Kidney epithelial cell (primary cell): ENCODE measurements around the gene DNMT1. TPM values are rescaled to one million over a fixed set of nuclear protein-coding genes. Genes with fewer than 3 reads are reported as not detected.

Experiments
- DNase-seq: peaks from one replicate; pipeline ENCODE4 v3.0.0-alpha.2; 2010; ENCODE audit warnings: low read depth
- H3K27me3 ChIP-seq: 2 replicates; pipeline ENCODE4 v1.6.0; 2011; ENCODE audit warnings: low read length; ENCODE audit not compliant: control insufficient read depth, insufficient read depth
- H3K36me3 ChIP-seq: 2 replicates; pipeline ENCODE4 v1.5.1; 2011; ENCODE audit warnings: low read length; ENCODE audit not compliant: control insufficient read depth, insufficient read depth
- H3K4me3 ChIP-seq: 2 replicates; pipeline ENCODE4 v1.5.1; 2011; ENCODE audit warnings: low read depth, mild to moderate bottlenecking, control low read depth, low read length
- total RNA-seq: library from RNA; depleted of rRNA; stranded (reverse); fragments of >200 nt; gene quantifications from 2 replicates; pipeline ENCODE4 v1.2.3, GENCODE V29; 2015
- TF ChIP-seq, protein P1 (sequence below): IDR thresholded peaks from 2 replicates; pipeline ENCODE4 v1.5.1; 2011; ENCODE audit warnings: mild to moderate bottlenecking, moderate library complexity, low read length, control low read depth, inconsistent platforms; ENCODE audit not compliant: insufficient read depth, poor library complexity, severe bottlenecking

DNMT1 gene
- total RNA-seq, 1 donor from 2014 or later, result 66.9 TPM

DNA sequence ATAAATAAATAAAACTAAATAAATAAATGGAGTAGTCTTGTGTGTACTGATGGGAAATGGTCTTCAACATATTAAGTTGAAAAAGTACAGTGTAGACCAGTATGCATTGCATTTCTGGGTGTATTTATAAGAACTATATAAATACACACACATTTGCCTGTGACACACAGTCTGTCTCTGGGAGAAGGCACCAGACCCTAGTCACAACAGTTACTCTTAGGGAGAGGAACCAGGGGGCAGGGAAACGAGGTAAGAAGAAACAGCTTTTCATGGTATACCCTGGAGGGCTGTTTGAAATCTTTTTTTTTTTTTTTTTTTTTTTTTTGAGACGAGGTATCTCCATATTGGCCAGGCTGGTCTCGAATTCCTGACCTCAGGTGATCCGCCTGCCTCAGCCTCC is 39.2 kb upstream of the DNMT1 start:
- TF ChIP-seq, protein P1, sequence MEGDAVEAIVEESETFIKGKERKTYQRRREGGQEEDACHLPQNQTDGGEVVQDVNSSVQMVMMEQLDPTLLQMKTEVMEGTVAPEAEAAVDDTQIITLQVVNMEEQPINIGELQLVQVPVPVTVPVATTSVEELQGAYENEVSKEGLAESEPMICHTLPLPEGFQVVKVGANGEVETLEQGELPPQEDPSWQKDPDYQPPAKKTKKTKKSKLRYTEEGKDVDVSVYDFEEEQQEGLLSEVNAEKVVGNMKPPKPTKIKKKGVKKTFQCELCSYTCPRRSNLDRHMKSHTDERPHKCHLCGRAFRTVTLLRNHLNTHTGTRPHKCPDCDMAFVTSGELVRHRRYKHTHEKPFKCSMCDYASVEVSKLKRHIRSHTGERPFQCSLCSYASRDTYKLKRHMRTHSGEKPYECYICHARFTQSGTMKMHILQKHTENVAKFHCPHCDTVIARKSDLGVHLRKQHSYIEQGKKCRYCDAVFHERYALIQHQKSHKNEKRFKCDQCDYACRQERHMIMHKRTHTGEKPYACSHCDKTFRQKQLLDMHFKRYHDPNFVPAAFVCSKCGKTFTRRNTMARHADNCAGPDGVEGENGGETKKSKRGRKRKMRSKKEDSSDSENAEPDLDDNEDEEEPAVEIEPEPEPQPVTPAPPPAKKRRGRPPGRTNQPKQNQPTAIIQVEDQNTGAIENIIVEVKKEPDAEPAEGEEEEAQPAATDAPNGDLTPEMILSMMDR, result no peak
- H3K36me3 ChIP-seq, result no peaks in the 10 kb centered on the region
- H3K27me3 ChIP-seq, result peaks cover 2% of the 10 kb centered on the region
- no peak for DNase-seq
- H3K4me3 ChIP-seq, result no peak overlapping the region

DNA sequence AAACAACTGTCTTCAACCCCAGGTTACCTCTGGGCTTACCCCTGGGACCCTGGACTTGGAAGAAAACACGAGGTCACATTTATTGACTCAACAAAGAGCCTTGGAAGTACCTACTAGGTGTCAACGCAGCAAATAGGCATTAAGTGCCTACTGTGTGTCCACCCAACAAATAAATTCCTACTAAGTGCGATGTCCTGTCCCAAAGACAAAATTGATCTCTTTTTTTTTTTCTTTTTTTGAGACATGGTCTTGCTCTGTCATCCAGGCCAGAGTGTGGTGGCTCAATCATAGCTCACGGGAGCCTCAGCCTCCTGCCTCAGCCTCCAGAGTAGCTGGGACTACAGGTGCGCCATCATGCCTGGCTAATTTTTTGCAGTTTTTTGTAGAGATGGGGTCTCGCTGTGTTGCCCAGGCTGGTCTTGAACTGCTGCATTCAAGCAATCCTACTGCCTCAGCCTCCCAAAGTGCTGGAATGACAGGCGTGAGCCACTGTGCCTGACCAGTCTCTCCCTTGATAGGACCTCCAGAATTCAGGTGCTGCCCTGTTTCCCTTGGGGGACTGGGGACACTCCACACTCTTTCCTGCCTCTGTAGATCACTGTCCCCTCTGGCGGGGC is 37.0 kb upstream of the DNMT1 start:
- no peak for DNase-seq
- Histone ChIP-seq H3K36me3 (no peaks in the 10 kb centered on the region), H3K4me3 (peak overlapping the region; percentile 74), H3K27me3 (peaks cover 2% of the 10 kb centered on the region)
- TF ChIP-seq, protein P1, result no peak

DNA sequence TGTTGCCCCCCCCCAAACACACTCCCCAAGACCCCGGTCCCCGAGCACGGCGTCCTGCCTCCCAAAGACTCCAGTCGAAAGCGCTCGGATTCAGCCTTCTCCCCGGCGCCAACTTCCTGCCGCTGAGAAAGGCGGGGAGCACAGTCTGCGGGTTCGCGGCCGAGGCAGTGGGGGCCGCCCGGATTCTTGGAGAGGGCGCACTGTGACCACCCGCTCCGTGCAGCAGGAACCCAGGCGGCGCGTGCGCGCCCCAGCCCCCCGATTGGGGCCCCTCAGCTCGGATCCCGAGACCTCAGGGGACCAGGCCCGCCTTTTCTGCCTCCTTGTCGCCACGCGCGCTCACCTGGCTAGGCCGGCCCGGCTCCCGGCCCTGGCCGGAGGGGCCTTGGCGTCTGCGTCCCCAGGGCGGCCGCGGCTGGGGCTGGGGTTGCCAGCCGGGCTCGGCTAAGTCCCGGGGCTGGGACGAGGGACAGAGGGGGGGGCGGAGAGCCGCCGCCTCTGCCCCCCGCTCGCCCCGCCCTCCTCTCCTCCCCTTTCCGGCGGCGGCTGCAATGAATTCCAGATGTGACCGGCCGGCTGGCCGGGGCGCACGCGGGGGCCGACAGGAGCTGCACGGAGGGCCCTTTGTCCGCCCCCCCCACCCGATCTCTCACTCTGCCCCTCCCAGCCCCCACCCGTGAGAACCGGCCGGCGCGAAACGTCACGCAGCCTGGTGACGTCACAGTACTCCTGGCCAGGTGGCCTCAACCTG is 36.3 kb upstream of the DNMT1 start, which contains the start of gene S1PR2:
TSS of gene S1PR2 (minus strand) at position 471 of the 751 bp plus-strand sequence. CDS start 6,426 bp downstream, outside the sequence.
- H3K4me3 ChIP-seq, result peak within 1 kb of the TSS; percentile 74
- TF ChIP-seq, protein P1, result no peak
- DNase-seq, result no peak

DNA sequence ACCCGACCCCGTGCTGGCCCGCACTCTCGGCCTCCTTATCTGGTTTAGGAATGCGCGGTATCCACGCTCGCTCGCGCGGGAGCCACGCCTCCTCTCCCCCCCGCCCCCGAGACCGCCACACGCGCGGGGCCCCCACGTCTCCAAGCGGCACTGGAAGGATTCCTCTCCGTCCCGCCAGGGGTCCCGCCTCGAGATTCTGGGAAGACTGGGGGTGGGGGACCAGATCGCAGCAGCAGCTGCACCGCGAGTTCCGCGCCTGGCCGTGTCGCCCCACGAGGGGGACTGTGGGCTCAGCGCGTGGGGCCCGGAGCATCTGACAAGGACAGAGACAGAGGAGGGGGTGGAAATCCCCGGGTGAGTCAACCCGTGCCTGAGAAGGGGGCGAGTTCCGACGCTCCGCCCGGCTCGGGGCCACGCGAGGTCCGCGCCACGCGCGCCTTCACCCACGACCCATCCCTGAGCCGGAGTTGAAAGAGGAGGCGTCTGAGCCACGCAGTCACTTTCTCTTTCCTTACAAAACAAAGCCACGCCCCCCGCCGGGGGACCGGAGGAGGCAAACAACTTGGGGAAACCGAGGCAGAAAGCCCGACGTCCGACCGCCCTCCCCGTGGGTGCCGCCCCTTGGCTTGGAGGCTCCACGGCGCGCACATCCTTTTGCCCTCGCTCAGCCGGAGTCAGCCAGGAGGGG is 35.6 kb upstream of the DNMT1 start:
- no peak for DNase-seq
- peak overlapping the region; percentile 74 for H3K4me3 ChIP-seq
- TF ChIP-seq, protein P1, result peak; percentile 12
- H3K27me3 ChIP-seq, result peaks cover 2% of the 10 kb centered on the region
- no peaks in the 10 kb centered on the region for H3K36me3 ChIP-seq

More for the DNA sequence above, 36.3 kb upstream of the DNMT1 start, which contains the start of gene S1PR2:
- Histone ChIP-seq H3K36me3 (no peaks in the 10 kb centered on the region), H3K27me3 (peaks cover 2% of the 10 kb centered on the region)

DNA sequence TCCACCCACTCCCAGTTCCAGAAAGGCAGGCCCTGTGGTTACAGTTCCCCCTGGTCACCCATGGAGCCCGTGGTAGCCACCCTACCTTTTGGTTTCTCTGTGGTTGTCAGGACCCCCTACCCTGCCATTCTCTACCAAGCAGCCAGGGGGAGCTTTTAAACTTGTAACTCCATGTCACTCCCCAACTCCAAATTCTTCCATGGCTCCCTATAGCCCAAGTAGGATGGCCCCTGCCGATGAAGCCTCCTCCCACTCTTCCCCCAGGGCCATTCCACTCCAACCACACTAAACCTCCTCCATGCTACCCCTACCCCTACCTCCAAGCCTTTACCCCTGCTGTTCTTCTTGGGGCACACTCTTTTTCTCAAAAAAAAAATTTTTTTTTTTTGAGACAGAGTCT is 34.2 kb upstream of the DNMT1 start:
- Histone ChIP-seq H3K4me3 (no peak overlapping the region), H3K36me3 (no peaks in the 10 kb centered on the region), H3K27me3 (peaks cover 2% of the 10 kb centered on the region)
- DNase-seq, result no peak
- TF ChIP-seq, protein P1, result peak; percentile 48
